H1 (cell line): ENCODE measurements around the gene FAM81B. TPM values are rescaled to one million over a fixed set of nuclear protein-coding genes. Genes with fewer than 3 reads are reported as not detected.

Experiments
- CTCF ChIA-PET: fragments of 300-600 bp; sonication (Branson Sonifier 250); formaldehyde crosslinking; loops from one replicate; lab custom pipeline; 2021; ENCODE audit not compliant: partially characterized antibody; lab: Charles Lee
- POLR2A ChIA-PET: fragments of 300-600 bp; sonication (Branson Sonifier 250); formaldehyde crosslinking; loops from one replicate; lab custom pipeline; 2021; ENCODE audit warnings: inconsistent platforms; ENCODE audit not compliant: partially characterized antibody; lab: Charles Lee
- DNase-seq, 2 experiments: peaks; one replicate each; pipeline versions ENCODE4 v3.0.0 to v3.0.0-alpha.2; 2010 to 2022; ENCODE audit warnings: low spot score in 2 of 2, low read depth in 1 of 2, mixed read lengths in 1 of 2
- FAIRE-seq: peaks from 2 replicates; lab custom pipeline; 2011; peaks lifted over from hg19 to GRCh38; lab: Jason Lieb, UNC
- H2AFZ ChIP-seq: 2 replicates; pipeline ENCODE4 v1.8.1; 2012; ENCODE audit warnings: low read length, inconsistent platforms
- H2AK5ac ChIP-seq: 2 replicates; pipeline ENCODE4 v1.6.1; 2013; ENCODE audit warnings: low read depth, low read length
- H2BK120ac ChIP-seq: replicated peaks from 2 replicates; pipeline ENCODE3; 2013; ENCODE audit warnings: low read depth, low read length, inconsistent platforms
- H2BK12ac ChIP-seq: 2 replicates; pipeline ENCODE4 v1.6.1; 2013; ENCODE audit warnings: low read depth, low read length
- H2BK15ac ChIP-seq: 2 replicates; pipeline ENCODE4 v1.6.1; 2013; ENCODE audit warnings: low read length
- H2BK20ac ChIP-seq: 2 replicates; pipeline ENCODE4 v1.6.1; 2013; ENCODE audit warnings: low read length
- H2BK5ac ChIP-seq: 2 replicates; pipeline ENCODE4 v1.6.1; 2013; ENCODE audit warnings: low read depth, low read length
- H3K14ac ChIP-seq: 2 replicates; pipeline ENCODE4 v1.6.1; 2013; ENCODE audit warnings: inconsistent platforms; ENCODE audit not compliant: insufficient read length
- H3K18ac ChIP-seq: 2 replicates; pipeline ENCODE4 v1.6.1; 2013; ENCODE audit warnings: low read length; ENCODE audit errors: extremely low read depth
- H3K23ac ChIP-seq: 2 replicates; pipeline ENCODE4 v1.6.1; 2013; ENCODE audit warnings: inconsistent platforms; ENCODE audit not compliant: insufficient read length
- H3K23me2 ChIP-seq: 2 replicates; pipeline ENCODE4 v1.6.1; 2013; ENCODE audit warnings: low read depth, low read length
- H3K27ac ChIP-seq: 2 replicates; pipeline ENCODE4 v1.6.1; 2011; ENCODE audit warnings: low read depth, low read length, inconsistent platforms
- H3K27me3 ChIP-seq, 4 experiments: replicated peaks in 1 of 4; 1 replicate in 1 of 4; 2 replicates in 3 of 4; pipeline versions ENCODE4 v1.6.1 to v1.8.1; 2011 to 2013; ENCODE audit warnings: low read length in 3 of 4, mild to moderate bottlenecking in 3 of 4, inconsistent platforms in 2 of 4, mixed read lengths in 2 of 4, moderate library complexity in 1 of 4; ENCODE audit not compliant: control insufficient read depth in 3 of 4, insufficient read depth in 3 of 4; ENCODE audit errors: extremely low read depth in 1 of 4
- H3K36me3 ChIP-seq, 4 experiments: 2 replicates each; pipeline versions ENCODE4 v1.6.1 to v1.8.1; 2011 to 2013; ENCODE audit warnings: mild to moderate bottlenecking in 4 of 4, low read length in 3 of 4, moderate library complexity in 2 of 4, control low read depth in 1 of 4, inconsistent platforms in 1 of 4; ENCODE audit not compliant: insufficient read depth in 4 of 4, control insufficient read depth in 2 of 4
- H3K4ac ChIP-seq: replicated peaks from 2 replicates; pipeline ENCODE3; 2013; ENCODE audit warnings: low read length, low read depth, mixed read lengths, inconsistent platforms; ENCODE audit not compliant: insufficient read length
- H3K4me1 ChIP-seq, 4 experiments: replicated peaks in 1 of 4; 1 replicate in 1 of 4; 2 replicates in 3 of 4; pipeline versions ENCODE4 v1.6.1 to v1.8.1; 2011 to 2013; ENCODE audit warnings: low read length in 3 of 4, inconsistent platforms in 2 of 4, mixed read lengths in 1 of 4; ENCODE audit not compliant: insufficient read depth in 4 of 4, control insufficient read depth in 3 of 4
- H3K4me2 ChIP-seq, 2 experiments: 2 replicates each; pipeline versions ENCODE4 v1.6.1 to v1.8.1; 2011 to 2013; ENCODE audit warnings: low read depth in 2 of 2, low read length in 2 of 2, control low read depth in 1 of 2, inconsistent platforms in 1 of 2, mild to moderate bottlenecking in 1 of 2; ENCODE audit not compliant: insufficient read depth in 1 of 2
- H3K4me3 ChIP-seq, 4 experiments: fragments of 200-600, 300-600 bp in 1 of 4; sonication (generic), shearing (Covaris generic), sonication (Bioruptor Twin) in 1 of 4; 2 replicates each; pipeline versions ENCODE4 v1.5.1 to v1.8.1; 2011 to 2016; ENCODE audit warnings: low read length in 4 of 4, low read depth in 3 of 4, control low read depth in 2 of 4, inconsistent platforms in 2 of 4, mild to moderate bottlenecking in 2 of 4, mixed read lengths in 1 of 4, moderate library complexity in 1 of 4; ENCODE audit not compliant: insufficient read depth in 2 of 4; ENCODE audit errors: extremely low read depth in 1 of 4
- H3K56ac ChIP-seq: replicated peaks from 2 replicates; pipeline ENCODE3; 2013; ENCODE audit warnings: low read depth, mild to moderate bottlenecking, mixed read lengths, low read length, inconsistent platforms; ENCODE audit not compliant: insufficient read length
- H3K79me1 ChIP-seq: 2 replicates; pipeline ENCODE4 v1.6.1; 2013; ENCODE audit warnings: low read depth, low read length, control low read depth
- H3K79me2 ChIP-seq, 2 experiments: 2 replicates each; pipeline versions ENCODE4 v1.6.1 to v1.8.1; 2012 to 2013; ENCODE audit warnings: low read length in 2 of 2, mild to moderate bottlenecking in 2 of 2, inconsistent platforms in 1 of 2; ENCODE audit not compliant: insufficient read depth in 2 of 2, control insufficient read depth in 1 of 2
- H3K9ac ChIP-seq, 4 experiments: replicated peaks in 1 of 4; 1 replicate in 1 of 4; 2 replicates in 3 of 4; pipeline versions ENCODE4 v1.6.1 to v1.8.1; 2011 to 2013; ENCODE audit warnings: low read depth in 3 of 4, low read length in 3 of 4, control low read depth in 2 of 4, mild to moderate bottlenecking in 2 of 4, moderate library complexity in 2 of 4, inconsistent platforms in 1 of 4; ENCODE audit errors: extremely low read depth in 1 of 4
- H3K9me3 ChIP-seq, 2 experiments: 2 replicates each; pipeline versions ENCODE4 v1.6.1 to v1.8.1; 2012 to 2013; ENCODE audit warnings: mild to moderate bottlenecking in 2 of 2, moderate library complexity in 2 of 2, control low read depth in 1 of 2, inconsistent platforms in 1 of 2, low read depth in 1 of 2, low read length in 1 of 2, mixed read lengths in 1 of 2; ENCODE audit not compliant: insufficient read depth in 2 of 2
- H4K20me1 ChIP-seq, 2 experiments: replicated peaks in 1 of 2; 2 replicates each; pipeline versions ENCODE3 to v1.8.1; 2011 to 2013; ENCODE audit warnings: inconsistent platforms in 2 of 2, low read length in 2 of 2, mild to moderate bottlenecking in 1 of 2; ENCODE audit not compliant: insufficient read depth in 2 of 2, control insufficient read depth in 1 of 2
- H4K5ac ChIP-seq: 2 replicates; pipeline ENCODE4 v1.6.1; 2013; ENCODE audit warnings: low read length, low read depth, mixed read lengths, inconsistent platforms; ENCODE audit not compliant: insufficient read length
- H4K8ac ChIP-seq: 2 replicates; pipeline ENCODE4 v1.8.0; 2013; ENCODE audit warnings: mild to moderate bottlenecking, moderate library complexity, low read length, inconsistent platforms; ENCODE audit not compliant: insufficient read depth; ENCODE audit errors: extremely low read depth
- H4K91ac ChIP-seq: replicated peaks from 2 replicates; pipeline ENCODE3; 2013; ENCODE audit warnings: low read length, mixed read lengths, inconsistent platforms; ENCODE audit not compliant: insufficient read length
- CREB1 ChIP-seq: IDR thresholded peaks from 2 replicates; pipeline ENCODE4 v1.6.1; 2012; ENCODE audit warnings: inconsistent platforms
- GABPA ChIP-seq: IDR thresholded peaks from 2 replicates; pipeline ENCODE4 v1.6.1; 2011; ENCODE audit warnings: mild to moderate bottlenecking, low read length, moderate library complexity, borderline replicate concordance; ENCODE audit not compliant: insufficient read depth
- JUN ChIP-seq: IDR thresholded peaks from 2 replicates; pipeline ENCODE4 v1.6.1; 2011; ENCODE audit warnings: low read depth, mild to moderate bottlenecking, improper control_type of control experiment, low read length
- KDM4A ChIP-seq: IDR thresholded peaks from one replicate; pipeline ENCODE4 v1.7.1; 2012; ENCODE audit warnings: low read depth, mild to moderate bottlenecking, moderate library complexity, low read length, inconsistent platforms; ENCODE audit not compliant: severe bottlenecking
- NRF1 ChIP-seq: IDR thresholded peaks from 2 replicates; pipeline ENCODE4 v1.6.1; 2011; ENCODE audit warnings: mild to moderate bottlenecking, low read depth, low read length, improper control_type of control experiment
- PHF8 ChIP-seq: fragments of 200-600 bp; sonication (generic); conservative IDR thresholded peaks from 2 replicates; pipeline ENCODE4 v1.7.1; 2012; ENCODE audit warnings: low read depth, mild to moderate bottlenecking, inconsistent platforms, low read length, moderate library complexity
- RAD21 ChIP-seq, 2 experiments: IDR thresholded peaks in 1 of 2; conservative IDR thresholded peaks in 1 of 2; 2 replicates each; pipeline ENCODE4 v1.6.1; 2011; ENCODE audit warnings: low read depth in 2 of 2, low read length in 2 of 2, improper control_type of control experiment in 1 of 2, inconsistent platforms in 1 of 2, mild to moderate bottlenecking in 1 of 2, moderate library complexity in 1 of 2
- RNF2 ChIP-seq: fragments of 200-900, 300-1000 bp; sonication (generic); IDR thresholded peaks from 2 replicates; pipeline ENCODE4 v1.7.1; 2016; ENCODE audit warnings: borderline replicate concordance, low read depth, mild to moderate bottlenecking, antibody characterized with exemption, low read length; ENCODE audit not compliant: poor library complexity, severe bottlenecking; ENCODE audit errors: missing control alignments
- SIRT6 ChIP-seq: IDR thresholded peaks from one replicate; pipeline ENCODE4 v1.7.1; 2012; ENCODE audit warnings: low read length, inconsistent platforms
- SIX5 ChIP-seq: IDR thresholded peaks from 2 replicates; pipeline ENCODE4 v1.6.1; 2011; ENCODE audit warnings: mild to moderate bottlenecking, low read depth, low read length
- SP2 ChIP-seq: IDR thresholded peaks from 2 replicates; pipeline ENCODE4 v1.6.1; 2012; ENCODE audit warnings: mild to moderate bottlenecking, low read length, inconsistent platforms
- WGBS, 2 experiments: shearing (Covaris generic) in 1 of 2; methylation state at CpG; one replicate each; pipeline versions ENCODE4 v1.1.6 to v1.1.7; 2013 to 2015; ENCODE audit warnings: low lambda C conversion rate in 2 of 2, mixed read lengths in 2 of 2, inconsistent platforms in 1 of 2, low coverage in 1 of 2, missing lambda C conversion rate in 1 of 2; ENCODE audit not compliant: insufficient replicate concordance in 2 of 2, insufficient coverage in 1 of 2, insufficient read length in 1 of 2; ENCODE audit errors: extremely low coverage in 1 of 2, missing lambda C conversion rate in 1 of 2; 5-methylcytosine and 5-hydroxymethylcytosine counted together
- polyA plus RNA-seq, 7 experiments: library from polyadenylated mRNA; depleted of rRNA in 3 of 7; stranded (reverse) in 5 of 7; unstranded in 2 of 7; fragments of >200 nt in 5 of 7; fragments of 200-250 nt in 2 of 7; gene quantifications; 1 replicate in 5 of 7; 2 replicates in 1 of 7; 4 replicates in 1 of 7; pipeline versions ENCODE4 v1.2.1 to v1.2.3, GENCODE V29; 2011 to 2013; ENCODE audit warnings: missing spikeins in 2 of 7, mixed read lengths in 2 of 7
- total RNA-seq: library from RNA; stranded (reverse); fragmentation: NEBNext Ultra II Directional; extraction: Animal tissue kit (Norgen Biotek cat#: 25700); gene quantifications from 2 replicates; pipeline ENCODE4 v1.2.1, GENCODE V29; 2021
- TF ChIP-seq, protein P1 (sequence below): IDR thresholded peaks from 2 replicates; pipeline ENCODE4 v1.6.1; 2011; ENCODE audit warnings: low read depth, mild to moderate bottlenecking, low read length; ENCODE audit not compliant: insufficient read depth
- TF ChIP-seq, protein P2 (sequence below): IDR thresholded peaks from 2 replicates; pipeline ENCODE4 v1.6.1; 2011; ENCODE audit warnings: low read length, improper control_type of control experiment

Gene FAM81B
- total and polyA plus RNA-seq, 2 of the 8 experiments (the other 6 are each of a cell fraction or from before 2014, with no cell fraction given), result not detected

DNA sequence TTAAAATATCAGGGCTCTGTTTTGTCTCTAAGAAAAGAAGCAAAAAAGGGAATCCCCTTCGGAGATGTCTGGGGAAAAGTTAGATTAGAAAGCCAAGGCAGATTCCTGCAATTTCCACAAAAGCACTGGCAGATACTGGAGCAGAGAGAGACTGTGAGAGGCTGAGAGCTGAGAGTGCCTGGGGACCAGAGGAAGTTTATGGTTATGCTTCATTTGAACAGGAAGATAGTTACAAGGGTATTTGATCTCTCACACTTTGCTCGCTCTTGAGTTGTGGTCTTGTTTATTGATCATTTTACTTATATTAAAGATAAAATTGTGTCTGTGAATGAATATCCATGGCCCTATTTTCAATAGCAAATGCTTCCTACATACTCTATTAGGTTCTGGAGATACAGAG lies 32.8 kb upstream of the FAM81B start:
- H4K5ac ChIP-seq, result no peak overlapping the region
- H3K4me2 ChIP-seq, result no peak overlapping the region
- no peak overlapping the region for H2BK5ac ChIP-seq
- H4K91ac ChIP-seq, result no peak overlapping the region
- ChIA-PET CTCF (no interaction called here), POLR2A (no interaction called here)
- no peak overlapping the region for H3K56ac ChIP-seq
- H4K20me1 ChIP-seq, result no peaks in the 10 kb centered on the region
- no peak overlapping the region for H3K14ac ChIP-seq
- no peak overlapping the region for H2AK5ac ChIP-seq
- no peak overlapping the region for H4K8ac ChIP-seq
- H3K79me2 ChIP-seq, result no peaks in the 10 kb centered on the region
- H3K4me3 ChIP-seq, result no peak overlapping the region
- H3K4ac ChIP-seq, result no peak overlapping the region
- DNase-seq, result no peak
- WGBS, 2 experiments, result 79% methylated on average over 2 of the region's 2 CpGs; no CpG with 5 or more reads in 1 of the 2 experiments
- no peaks in the 10 kb centered on the region for H3K23me2 ChIP-seq
- H3K4me1 ChIP-seq, result no peaks in the 10 kb centered on the region
- H3K79me1 ChIP-seq, result no peaks in the 10 kb centered on the region
- H3K23ac ChIP-seq, result no peak overlapping the region
- no peak for FAIRE-seq
- no peak overlapping the region for H2BK20ac ChIP-seq
- H3K27ac ChIP-seq, result no peak overlapping the region
- no peak overlapping the region for H2AFZ ChIP-seq
- no peaks in the 10 kb centered on the region for H3K9me3 ChIP-seq
- H3K9ac ChIP-seq, result no peak overlapping the region
- H3K27me3 ChIP-seq, result no peaks in the 10 kb centered on the region
- no peak overlapping the region for H2BK15ac ChIP-seq
- no peaks in the 10 kb centered on the region for H3K36me3 ChIP-seq
- H3K18ac ChIP-seq, result no peak overlapping the region
- no peak overlapping the region for H2BK12ac ChIP-seq
- H2BK120ac ChIP-seq, result no peak overlapping the region
- TF ChIP-seq PHF8 (no peak), KDM4A (no peak), SP2 (no peak), SIRT6 (no peak), JUN (no peak), GABPA (no peak), CREB1 (no peak), RNF2 (no peak), NRF1 (no peak), SIX5 (no peak), RAD21 (IDR thresholded peaks at IDR 0.05 in 1 of 2, conservative IDR thresholded peaks at IDR 0.05 in 1 of 2; ENCODE audit: low read depth in 2 of 2, low read length in 2 of 2) (no peak)
- TF ChIP-seq, protein P1, sequence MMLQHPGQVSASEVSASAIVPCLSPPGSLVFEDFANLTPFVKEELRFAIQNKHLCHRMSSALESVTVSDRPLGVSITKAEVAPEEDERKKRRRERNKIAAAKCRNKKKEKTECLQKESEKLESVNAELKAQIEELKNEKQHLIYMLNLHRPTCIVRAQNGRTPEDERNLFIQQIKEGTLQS, result no peak
- TF ChIP-seq, protein P2, sequence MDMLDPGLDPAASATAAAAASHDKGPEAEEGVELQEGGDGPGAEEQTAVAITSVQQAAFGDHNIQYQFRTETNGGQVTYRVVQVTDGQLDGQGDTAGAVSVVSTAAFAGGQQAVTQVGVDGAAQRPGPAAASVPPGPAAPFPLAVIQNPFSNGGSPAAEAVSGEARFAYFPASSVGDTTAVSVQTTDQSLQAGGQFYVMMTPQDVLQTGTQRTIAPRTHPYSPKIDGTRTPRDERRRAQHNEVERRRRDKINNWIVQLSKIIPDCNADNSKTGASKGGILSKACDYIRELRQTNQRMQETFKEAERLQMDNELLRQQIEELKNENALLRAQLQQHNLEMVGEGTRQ, result no peak
